GM19467 (cell line): ENCODE data around the gene THEMIS.

Experiments used
- ATAC-seq: cut with Tn5 transposase; IDR thresholded peaks from one replicate; pipeline ENCODE4 v1.9.1; 2021; ENCODE audit warnings: mild to moderate bottlenecking, moderate library complexity; ENCODE audit not compliant: unreplicated experiment

The THEMIS gene

GRCh38 chr6:127865108-127865507 lies 35.8 kb downstream of the THEMIS start:
- ATAC-seq, result no peak

GRCh38 chr6:127864701-127865100 lies 36.2 kb downstream of the THEMIS start:
- no peak for ATAC-seq

GRCh38 chr6:127860723-127861122 lies 40.1 kb downstream of the THEMIS start:
- ATAC-seq, result no peak

GRCh38 chr6:127859956-127860355 lies 40.9 kb downstream of the THEMIS start:
- ATAC-seq, result no peak

- ATAC-seq, result no peak
Observed at GRCh38 chr6:127858727-127859391, 42.0 kb downstream of the THEMIS start.

- no peak for ATAC-seq
Observed at GRCh38 chr6:127857051-127857637, 43.7 kb downstream of the THEMIS start.

GRCh38 chr6:127855542-127856159 lies 45.2 kb downstream of the THEMIS start:
- no peak for ATAC-seq

- no peak for ATAC-seq
Observed at GRCh38 chr6:127854009-127854408, 46.8 kb downstream of the THEMIS start.

- no peak for ATAC-seq
Observed at GRCh38 chr6:127851197-127851596, 49.7 kb downstream of the THEMIS start.

GRCh38 chr6:127845242-127845641 lies 55.6 kb downstream of the THEMIS start:
- ATAC-seq, result no peak

- no peak for ATAC-seq
Observed at GRCh38 chr6:127844529-127844928, 56.3 kb downstream of the THEMIS start.

GRCh38 chr6:127843582-127843981 lies 57.3 kb downstream of the THEMIS start:
- no peak for ATAC-seq

- no peak for ATAC-seq
Observed at GRCh38 chr6:127842562-127842961, 58.3 kb downstream of the THEMIS start.

- ATAC-seq, result no peak
Observed at GRCh38 chr6:127841811-127842210, 59.0 kb downstream of the THEMIS start.

- ATAC-seq, result no peak
Observed at GRCh38 chr6:127834136-127834535, 66.7 kb downstream of the THEMIS start.

GRCh38 chr6:127833336-127833735 lies 67.5 kb downstream of the THEMIS start:
- ATAC-seq, result no peak

- ATAC-seq, result no peak
Observed at GRCh38 chr6:127832381-127832780, 68.5 kb downstream of the THEMIS start.

GRCh38 chr6:127824061-127824460 lies 76.8 kb downstream of the THEMIS start:
- ATAC-seq, result no peak

GRCh38 chr6:127821431-127821830 lies 79.4 kb downstream of the THEMIS start:
- no peak for ATAC-seq

- no peak for ATAC-seq
Observed at GRCh38 chr6:127818149-127818548, 82.7 kb downstream of the THEMIS start.

GRCh38 chr6:127816643-127817042 lies 84.2 kb downstream of the THEMIS start:
- no peak for ATAC-seq

GRCh38 chr6:127813699-127814027 lies 87.2 kb downstream of the THEMIS start:
- ATAC-seq, result no peak
